GM12801 (cell line): ENCODE data around the gene C1QTNF7.

Source experiments
- CTCF ChIP-seq: IDR thresholded peaks from one replicate; pipeline ENCODE4 v1.5.1; 2011; ENCODE audit warnings: control low read depth; ENCODE audit not compliant: insufficient read length; ENCODE audit errors: extremely low read depth

The C1QTNF7 gene

GRCh38 chr4:15400981-15401671 lies 26.7 kb upstream of the C1QTNF7 start:
- no peak for TF ChIP-seq CTCF

- TF ChIP-seq CTCF, result no peak
These were observed 25.7 kb upstream of the C1QTNF7 start for GRCh38 chr4:15402146-15402545.

GRCh38 chr4:15402974-15403373 lies 24.9 kb upstream of the C1QTNF7 start:
- TF ChIP-seq CTCF, result no peak

- TF ChIP-seq CTCF, result no peak
These were observed 22.8 kb upstream of the C1QTNF7 start for GRCh38 chr4:15405018-15405417.

GRCh38 chr4:15410750-15411149 lies 17.1 kb upstream of the C1QTNF7 start:
- TF ChIP-seq CTCF, result no peak

- TF ChIP-seq CTCF, result no peak
These were observed 15.4 kb upstream of the C1QTNF7 start for GRCh38 chr4:15412461-15412860.

DNA sequence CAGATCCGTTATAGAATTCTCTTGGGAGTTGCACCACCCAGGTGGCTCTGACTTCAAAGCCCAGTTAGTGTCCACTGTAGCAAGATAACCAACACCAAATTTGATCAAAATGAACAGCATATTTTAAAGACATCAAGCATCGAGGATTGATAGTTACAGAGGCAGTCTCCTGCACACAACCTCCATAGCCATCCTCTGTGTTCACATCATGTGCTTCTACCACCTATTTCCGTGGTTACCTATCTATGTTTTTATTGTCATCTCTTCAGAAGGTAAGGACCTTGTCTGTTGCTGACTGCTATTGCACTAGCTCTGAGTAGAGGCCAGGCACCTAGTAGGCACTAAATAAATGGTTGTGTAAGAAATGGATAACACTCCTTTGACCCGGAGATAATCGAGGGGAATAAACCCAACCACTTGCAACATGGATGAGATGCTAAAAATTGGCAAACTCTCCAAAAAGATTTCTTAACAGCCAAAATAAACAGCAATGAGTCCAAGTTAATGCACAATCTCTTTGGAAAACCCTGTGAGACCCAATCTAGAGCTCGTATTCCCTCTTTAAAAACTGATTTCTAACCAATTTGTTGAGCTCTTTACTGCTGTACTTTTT lies 14.7 kb upstream of the C1QTNF7 start:
- no peak for TF ChIP-seq CTCF
